Ishikawa (cell line): Measurements from ENCODE around the gene SLC2A4RG.

Experiments
- CEBPB ChIP-seq: IDR thresholded peaks from 2 replicates; pipeline ENCODE4 v1.6.1; 2012
- EP300 ChIP-seq: IDR thresholded peaks from 2 replicates; pipeline ENCODE4 v1.6.1; 2012; ENCODE audit warnings: borderline replicate concordance
- FOXM1 ChIP-seq: IDR thresholded peaks from 2 replicates; pipeline ENCODE4 v1.6.1; 2012; ENCODE audit warnings: low read depth, borderline replicate concordance
- REST ChIP-seq: IDR thresholded peaks from 2 replicates; pipeline ENCODE4 v1.6.1; 2012; ENCODE audit warnings: low read depth, mild to moderate bottlenecking
- TCF12 ChIP-seq: IDR thresholded peaks from 2 replicates; pipeline ENCODE4 v1.6.1; 2012; ENCODE audit warnings: low read depth
- TEAD4 ChIP-seq: IDR thresholded peaks from 2 replicates; pipeline ENCODE4 v1.6.1; 2012
- YY1 ChIP-seq: IDR thresholded peaks from 2 replicates; pipeline ENCODE4 v1.6.1; 2012; ENCODE audit warnings: low read depth
- ZBTB7A ChIP-seq: IDR thresholded peaks from 2 replicates; pipeline ENCODE4 v1.6.1; 2012; ENCODE audit warnings: low read depth
- TF ChIP-seq, protein P1 (sequence below): IDR thresholded peaks from 2 replicates; pipeline ENCODE4 v1.6.1; 2012

- TF ChIP-seq TEAD4: no peak
- TF ChIP-seq CEBPB: no peak
- no peak for TF ChIP-seq FOXM1
- TF ChIP-seq, protein P1, sequence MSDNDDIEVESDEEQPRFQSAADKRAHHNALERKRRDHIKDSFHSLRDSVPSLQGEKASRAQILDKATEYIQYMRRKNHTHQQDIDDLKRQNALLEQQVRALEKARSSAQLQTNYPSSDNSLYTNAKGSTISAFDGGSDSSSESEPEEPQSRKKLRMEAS: no peak
- no peak for TF ChIP-seq EP300
- no peak for TF ChIP-seq YY1
- no peak for TF ChIP-seq TCF12
- no peak for TF ChIP-seq REST
- no peak for TF ChIP-seq ZBTB7A
Measured at GRCh38 chr20:63750807-63751470, 11.4 kb downstream of the SLC2A4RG start.
